ENCODE measurements around the gene LETM1.

DNA sequence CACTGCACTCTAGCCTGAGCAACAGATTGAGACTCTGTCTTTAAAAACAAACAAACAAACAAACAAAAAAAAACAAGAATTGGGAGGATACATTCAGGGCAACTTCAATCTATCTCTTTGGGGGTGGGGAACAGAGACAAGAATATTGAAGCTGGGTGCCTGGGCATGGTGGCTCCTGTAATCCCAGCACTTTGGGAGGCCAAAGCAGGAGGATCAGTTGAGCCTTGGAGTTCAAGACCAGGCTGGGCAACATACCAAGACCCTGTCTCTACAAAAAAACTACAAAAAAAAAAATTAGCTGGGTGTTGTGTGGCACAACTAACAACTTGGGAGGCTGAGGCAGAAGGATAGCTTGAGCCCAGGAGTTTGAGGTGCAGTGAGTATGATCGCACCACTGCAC lies 1.2 kb downstream of the LETM1 start:
- TF ChIP-seq EZH2phosphoT487 (IDR thresholded peaks at IDR 0.05; ENCODE audit: low read depth, severe bottlenecking, unreplicated experiment): no peak
- no peak for TF ChIP-seq EZH2 (IDR thresholded peaks at IDR 0.05; ENCODE audit: borderline replicate concordance)
